Measurements from ENCODE around the gene REP15.
"Not testable (repeated sequence)": the region's sequence is repeated elsewhere in the genome, so short reads cannot be mapped to it uniquely, and the experiment has no call there.

REP15 gene

GRCh38 chr12:27703720-27704452 is 7.6 kb downstream of the REP15 start:
- DNase-seq = peak; percentile 37

GRCh38 chr12:27705263-27705662 is 9.0 kb downstream of the REP15 start:
- DNase-seq = no peak

DNA sequence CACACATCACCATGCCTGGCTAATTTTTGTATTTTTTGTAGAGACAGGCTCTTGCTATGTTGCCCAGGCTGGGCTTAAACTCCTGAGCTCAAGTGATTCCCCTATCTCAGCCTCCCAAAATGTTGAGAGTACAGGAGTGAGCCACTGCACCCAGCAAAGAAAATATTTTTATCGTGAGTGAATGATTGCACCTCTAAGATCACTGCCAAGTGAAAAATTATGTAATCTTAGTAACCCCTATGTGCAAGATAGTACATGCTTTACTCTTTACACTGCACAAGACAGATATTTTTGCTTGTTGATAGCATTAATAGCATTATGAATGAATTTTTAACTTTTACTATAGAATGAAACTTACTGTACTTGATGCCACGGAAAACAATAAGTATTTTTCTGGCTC is 11.0 kb downstream of the REP15 start:
- no peak for DNase-seq

DNA sequence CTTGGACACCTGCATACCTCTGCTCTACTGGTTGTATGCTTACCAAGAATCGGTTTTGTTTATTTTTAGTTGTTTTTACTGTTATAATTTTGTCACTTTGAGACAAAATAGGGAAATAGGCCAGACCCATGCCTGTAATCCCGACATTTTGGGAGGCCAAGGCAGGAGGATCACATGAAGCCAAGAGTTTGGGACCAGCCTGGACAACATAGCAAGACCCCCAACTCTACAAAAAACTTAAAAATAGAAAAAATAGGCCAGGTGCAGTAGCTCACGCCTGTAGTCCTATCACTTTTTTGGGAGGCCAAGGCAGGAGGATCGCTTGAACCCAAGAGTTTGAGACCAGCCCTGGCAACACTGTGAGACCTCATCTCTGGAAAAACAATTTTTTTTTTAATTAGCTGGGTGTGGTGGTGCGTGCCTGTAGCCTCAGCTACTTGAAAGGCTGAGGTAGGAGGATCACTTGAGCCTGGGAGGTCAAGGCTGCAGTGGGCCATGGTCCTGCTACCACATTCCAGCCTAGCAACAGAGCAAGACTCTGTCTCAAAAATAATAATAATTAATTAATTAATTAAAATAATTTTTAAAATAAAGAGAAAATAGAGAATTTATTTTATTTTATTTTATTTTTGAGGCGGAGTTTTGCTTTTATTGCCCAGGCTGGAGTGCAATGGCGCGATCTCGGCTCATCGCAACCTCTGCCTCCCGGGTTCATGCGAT is 13.1 kb downstream of the REP15 start:
- no peak for DNase-seq

DNA sequence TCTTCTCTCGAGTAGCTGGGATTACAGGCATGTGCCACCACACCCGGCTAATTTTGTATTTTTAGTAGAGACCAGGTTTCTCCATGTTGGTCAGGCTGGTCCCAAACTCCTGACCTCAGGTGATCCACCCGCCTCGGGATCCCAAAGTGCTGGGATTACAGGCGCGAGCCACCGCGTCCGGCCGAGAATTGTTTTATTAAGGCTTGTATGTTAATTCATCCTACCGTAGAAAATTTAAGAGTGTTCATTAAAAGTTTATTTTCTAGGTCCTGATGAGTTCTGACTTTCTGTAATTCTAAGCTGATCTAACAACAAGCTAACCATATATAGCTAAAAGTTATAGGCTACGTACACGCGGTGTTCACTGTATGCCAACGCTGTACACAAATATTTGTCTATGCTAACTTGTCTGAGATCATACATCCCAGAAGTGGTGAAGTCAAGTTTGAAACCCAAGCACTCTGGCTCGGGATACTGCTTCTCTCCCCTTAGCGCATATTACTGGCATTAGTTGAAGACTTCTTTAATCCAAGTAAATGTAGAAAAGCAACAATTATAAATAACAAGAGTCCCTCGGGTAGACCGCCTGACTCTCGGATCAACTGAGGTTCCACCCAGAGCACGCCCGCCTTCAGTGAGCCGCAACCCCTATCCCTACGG is 13.8 kb downstream of the REP15 start:
- DNase-seq = no peak

DNA sequence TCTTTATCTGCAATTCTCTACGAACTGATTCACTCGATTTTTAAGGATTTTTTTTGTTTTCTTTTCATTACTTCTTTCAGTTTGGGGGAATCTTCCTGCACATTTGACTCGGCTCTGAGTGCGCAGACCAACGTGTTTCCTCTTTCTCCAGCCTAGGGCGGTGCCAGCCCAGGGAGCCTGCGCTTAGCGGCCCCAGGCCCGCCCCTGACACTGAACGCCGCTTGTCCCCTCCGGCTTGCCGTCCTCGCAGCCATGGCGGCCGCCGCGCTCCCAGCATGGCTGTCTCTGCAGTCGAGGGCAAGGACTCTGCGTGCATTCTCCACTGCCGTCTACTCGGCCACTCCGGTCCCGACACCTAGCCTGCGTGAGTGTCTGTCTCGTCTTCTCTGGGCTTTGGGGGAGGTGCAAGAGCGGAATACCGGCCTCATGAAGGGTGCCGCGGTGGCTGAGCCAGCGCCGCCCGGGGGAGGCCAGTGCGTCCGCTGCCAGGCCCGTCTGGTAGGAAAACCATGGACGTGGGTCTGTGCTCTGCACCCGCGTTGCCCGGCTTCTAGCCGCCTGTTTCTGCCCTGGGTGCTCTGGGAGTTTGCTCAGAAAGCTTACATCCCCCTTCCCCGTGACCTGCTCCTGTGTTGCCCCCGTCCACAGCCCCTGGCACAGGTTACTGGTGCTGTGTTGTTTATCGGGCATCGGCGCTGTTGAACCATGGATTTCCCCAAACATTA is 14.5 kb downstream of the REP15 start, which contains the start of gene MRPS35:
Gene MRPS35, plus strand, starts transcription at position 241 of the 725 bp plus-strand sequence. Its CDS starts 12 bp downstream, at position 253.
- DNase-seq = peak; percentile 85

DNA sequence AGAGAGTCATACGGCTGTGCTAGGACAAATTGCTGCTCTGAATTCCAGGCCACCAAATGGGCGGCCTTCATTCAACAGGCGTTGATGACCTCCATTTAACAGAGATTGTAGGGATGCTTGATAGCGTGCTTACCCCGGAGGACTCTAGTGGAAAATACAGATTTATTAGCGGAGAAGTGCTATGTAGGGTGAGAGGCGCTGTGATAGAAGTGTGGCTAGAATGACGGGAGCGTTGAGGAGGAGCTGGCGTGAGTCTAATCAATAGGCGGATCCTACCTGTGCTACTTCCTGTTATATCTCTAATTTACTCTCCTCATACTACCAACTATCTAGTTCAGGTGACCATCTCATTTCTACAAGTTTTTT is 15.1 kb downstream of the REP15 start:
- no peak for DNase-seq

- DNase-seq = no peak
These were observed 15.7 kb downstream of the REP15 start for GRCh38 chr12:27711967-27712366.

DNA sequence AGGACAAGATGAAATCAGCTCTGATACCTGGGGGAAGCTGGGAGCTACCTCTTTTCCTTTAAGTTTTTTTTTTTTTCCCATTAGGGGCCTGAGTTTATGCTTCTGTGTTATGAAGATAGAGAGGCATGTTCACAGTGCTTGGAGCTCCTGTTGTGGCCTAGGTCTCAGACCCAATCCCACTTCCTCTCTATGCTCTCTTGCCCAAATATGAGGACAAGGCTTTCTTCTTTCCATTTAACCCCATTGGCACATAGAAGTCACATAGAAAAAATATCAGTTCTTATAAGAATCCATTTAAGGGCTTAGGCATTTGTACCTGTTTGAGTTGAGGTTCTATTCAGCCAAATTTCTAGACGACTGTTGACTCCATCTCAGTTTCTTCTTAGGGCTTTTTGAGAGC is 27.0 kb downstream of the REP15 start:
- DNase-seq = no peak

GRCh38 chr12:27730097-27730588 is 33.9 kb downstream of the REP15 start:
- DNase-seq = no peak

DNA sequence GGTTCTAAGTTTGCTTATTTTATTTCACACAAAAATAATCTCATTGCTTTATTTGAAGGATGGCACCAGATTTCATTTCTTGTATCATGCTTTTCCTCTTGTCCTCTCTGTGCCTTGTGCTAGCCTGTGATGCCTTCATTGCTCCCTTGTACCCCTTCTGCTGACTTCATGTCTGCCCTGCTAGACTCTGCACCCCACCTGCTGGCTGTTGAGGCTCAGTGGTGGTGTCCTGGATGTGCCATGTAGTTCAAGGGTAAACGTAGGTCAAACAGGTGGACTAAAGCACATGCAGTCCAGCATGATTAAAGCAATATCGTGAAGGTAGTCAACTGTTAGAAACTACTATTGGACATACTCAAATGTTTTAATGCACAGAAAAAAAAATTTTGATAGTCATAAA is 36.0 kb downstream of the REP15 start:
- no peak for DNase-seq

DNA sequence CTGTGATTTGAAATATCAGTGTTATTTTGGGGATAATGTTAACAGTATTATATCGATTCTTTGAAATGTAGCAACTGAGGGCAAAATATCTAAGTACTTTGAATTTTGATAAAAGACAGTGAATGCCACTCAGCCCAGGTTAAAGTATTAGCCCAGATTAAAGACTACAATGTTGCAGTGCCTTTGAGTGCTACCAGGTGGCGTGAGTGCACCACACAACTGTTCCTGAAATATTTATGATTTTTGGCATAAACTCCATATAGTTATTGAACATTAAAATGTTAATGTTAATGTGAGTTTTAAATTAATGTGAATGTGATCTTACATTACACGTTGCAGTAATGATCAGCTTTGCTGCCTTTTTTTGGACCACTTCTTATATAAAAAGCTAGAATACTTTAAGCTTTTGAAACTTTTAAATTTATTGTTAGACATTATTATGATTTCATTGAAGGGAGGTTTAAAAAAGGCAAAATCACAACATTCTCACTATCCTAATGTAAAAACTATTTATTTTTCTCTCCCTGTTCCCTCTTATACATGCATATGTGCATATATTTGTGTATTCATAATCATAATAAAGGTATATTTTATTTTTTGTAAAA is 36.9 kb downstream of the REP15 start:
- DNase-seq = no peak

DNA sequence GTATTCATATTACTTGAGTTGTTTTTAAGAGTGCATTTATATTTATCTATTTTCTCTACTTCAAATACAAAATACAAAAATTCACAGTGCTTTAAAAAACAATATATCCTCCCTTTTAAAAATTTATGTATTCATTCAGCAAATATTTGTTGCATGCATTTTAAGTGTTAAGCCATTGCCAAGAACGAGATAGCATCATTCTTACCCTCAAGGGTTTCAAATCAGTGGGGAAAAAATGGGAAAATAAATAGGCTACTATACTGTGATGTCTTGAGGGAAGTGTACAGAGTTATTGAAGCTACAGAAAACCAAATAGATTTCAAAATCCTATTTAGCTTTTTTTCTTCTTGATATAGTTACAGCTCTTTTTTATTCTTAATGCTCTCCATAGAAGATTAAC is 37.5 kb downstream of the REP15 start:
- DNase-seq = no peak

DNA sequence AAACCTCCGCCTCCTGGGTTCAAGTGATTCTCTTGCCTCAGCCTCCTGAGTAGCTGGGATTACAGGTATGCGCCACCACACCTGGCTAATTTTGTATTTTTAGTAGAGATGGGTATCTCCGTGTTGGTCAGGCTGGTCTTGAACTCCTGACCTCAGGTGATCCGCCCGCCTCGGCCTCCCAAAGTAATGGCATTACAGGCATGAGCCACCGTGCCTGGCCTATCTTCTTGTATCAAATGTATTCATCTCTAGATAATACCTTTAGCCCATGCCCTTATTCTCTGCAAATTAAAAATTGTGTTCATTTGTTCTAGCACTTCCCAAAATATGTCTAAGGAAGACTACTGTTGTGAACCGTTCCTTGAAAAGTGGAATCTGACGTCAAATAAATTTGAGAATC is 38.1 kb downstream of the REP15 start:
- not testable (repeated sequence) for DNase-seq

GRCh38 chr12:27743601-27744000 is 47.4 kb downstream of the REP15 start:
- DNase-seq = no peak

- DNase-seq = not testable (repeated sequence)
These were observed 49.5 kb downstream of the REP15 start for GRCh38 chr12:27745734-27746133.
